Neuronal stem cell (in vitro differentiated cells): ENCODE data around the gene EVL.

Source experiments
- DNase-seq: peaks from one replicate; pipeline ENCODE4 v3.0.0-alpha.2; 2013; ENCODE audit warnings: low spot score
- H2AFZ ChIP-seq: one replicate; pipeline ENCODE4 v1.6.1; 2013; ENCODE audit warnings: mild to moderate bottlenecking, low read length, inconsistent platforms
- H2AK5ac ChIP-seq: 2 replicates; pipeline ENCODE4 v1.6.1; 2013; ENCODE audit warnings: low read depth, mild to moderate bottlenecking, inconsistent platforms, low read length, moderate library complexity, mixed read lengths
- H2BK120ac ChIP-seq: 2 replicates; pipeline ENCODE4 v1.6.1; 2013; ENCODE audit warnings: low read depth, mild to moderate bottlenecking, inconsistent platforms, low read length, moderate library complexity, mixed read lengths
- H2BK12ac ChIP-seq: one replicate; pipeline ENCODE4 v1.6.1; 2013; ENCODE audit warnings: low read length, inconsistent platforms
- H2BK15ac ChIP-seq: 2 replicates; pipeline ENCODE4 v1.6.1; 2013; ENCODE audit warnings: mild to moderate bottlenecking, low read length, inconsistent platforms, mixed read lengths
- H2BK5ac ChIP-seq: one replicate; pipeline ENCODE4 v1.6.1; 2013; ENCODE audit warnings: inconsistent platforms, mild to moderate bottlenecking, low read length, moderate library complexity
- H3K14ac ChIP-seq: one replicate; pipeline ENCODE4 v1.6.1; 2013; ENCODE audit warnings: low read length, inconsistent platforms
- H3K18ac ChIP-seq: 2 replicates; pipeline ENCODE4 v1.6.1; 2013; ENCODE audit warnings: low read length, inconsistent platforms
- H3K23ac ChIP-seq: 2 replicates; pipeline ENCODE4 v1.6.1; 2013; ENCODE audit warnings: low read depth, mild to moderate bottlenecking, mixed read lengths, low read length, inconsistent platforms; ENCODE audit not compliant: poor library complexity
- H3K27ac ChIP-seq: replicated peaks from 3 replicates; pipeline ENCODE4 v1.5.1; 2013; ENCODE audit warnings: low read length, inconsistent platforms
- H3K27me3 ChIP-seq, 3 experiments: 2 replicates each; pipeline ENCODE4 v1.6.1; 2013; ENCODE audit warnings: low read length in 3 of 3, mild to moderate bottlenecking in 2 of 3, inconsistent platforms in 1 of 3, low read depth in 1 of 3, mixed read lengths in 1 of 3, moderate library complexity in 1 of 3; ENCODE audit not compliant: control insufficient read depth in 3 of 3, insufficient read depth in 3 of 3
- H3K36me3 ChIP-seq, 2 donors: replicated peaks in 1 of 2; 2 replicates each; pipeline ENCODE4 v1.6.1; 2013; ENCODE audit warnings: low read length in 2 of 2; ENCODE audit not compliant: control insufficient read depth in 2 of 2, insufficient read depth in 2 of 2
- H3K4ac ChIP-seq: 2 replicates; pipeline ENCODE4 v1.6.1; 2013; ENCODE audit warnings: inconsistent platforms, mild to moderate bottlenecking, low read length, moderate library complexity
- H3K4me1 ChIP-seq, 2 donors: 1 replicate in 1 of 2; 2 replicates in 1 of 2; pipeline ENCODE4 v1.6.1; 2013; ENCODE audit warnings: low read length in 2 of 2, low read depth in 1 of 2; ENCODE audit not compliant: control insufficient read depth in 2 of 2, insufficient read depth in 1 of 2
- H3K4me2 ChIP-seq: one replicate; pipeline ENCODE4 v1.6.1; 2013; ENCODE audit warnings: mild to moderate bottlenecking, low read length, inconsistent platforms; ENCODE audit not compliant: insufficient read depth, poor library complexity, severe bottlenecking
- H3K4me3 ChIP-seq, 2 donors: 2 replicates each; pipeline ENCODE4 v1.5.1; 2013; ENCODE audit warnings: low read length in 2 of 2, mild to moderate bottlenecking in 2 of 2, inconsistent platforms in 1 of 2, moderate library complexity in 1 of 2
- H3K79me1 ChIP-seq: one replicate; pipeline ENCODE4 v1.6.1; 2013; ENCODE audit warnings: low read depth, mild to moderate bottlenecking, inconsistent platforms, low read length, moderate library complexity
- H3K9ac ChIP-seq: one replicate; pipeline ENCODE4 v1.6.1; 2013; ENCODE audit warnings: mild to moderate bottlenecking, low read depth, low read length, inconsistent platforms; ENCODE audit not compliant: poor library complexity
- H3K9me3 ChIP-seq, 2 donors: replicated peaks in 1 of 2; 2 replicates each; pipeline versions ENCODE3 to v1.6.1; 2013; ENCODE audit warnings: low read length in 2 of 2, mild to moderate bottlenecking in 2 of 2, inconsistent platforms in 1 of 2, low read depth in 1 of 2, mixed read lengths in 1 of 2, moderate library complexity in 1 of 2; ENCODE audit not compliant: control insufficient read depth in 2 of 2, insufficient read depth in 1 of 2
- H4K8ac ChIP-seq: one replicate; pipeline ENCODE4 v1.6.1; 2013; ENCODE audit warnings: low read depth, mild to moderate bottlenecking, inconsistent platforms, low read length, moderate library complexity
- H4K91ac ChIP-seq: one replicate; pipeline ENCODE4 v1.6.1; 2013; ENCODE audit warnings: low read length, low read depth, mild to moderate bottlenecking, inconsistent platforms; ENCODE audit not compliant: poor library complexity
- WGBS, 2 donors: extraction: QIAGEN DNeasy Blood & Tissue Kit; methylation state at CpG; one replicate each; pipeline ENCODE4 v1.1.7; 2013; ENCODE audit warnings: missing lambda C conversion rate in 2 of 2, mixed read lengths in 1 of 2; ENCODE audit not compliant: insufficient read length in 2 of 2, insufficient replicate concordance in 1 of 2; ENCODE audit errors: extremely low coverage in 2 of 2; 5-methylcytosine and 5-hydroxymethylcytosine counted together

The EVL gene

DNA sequence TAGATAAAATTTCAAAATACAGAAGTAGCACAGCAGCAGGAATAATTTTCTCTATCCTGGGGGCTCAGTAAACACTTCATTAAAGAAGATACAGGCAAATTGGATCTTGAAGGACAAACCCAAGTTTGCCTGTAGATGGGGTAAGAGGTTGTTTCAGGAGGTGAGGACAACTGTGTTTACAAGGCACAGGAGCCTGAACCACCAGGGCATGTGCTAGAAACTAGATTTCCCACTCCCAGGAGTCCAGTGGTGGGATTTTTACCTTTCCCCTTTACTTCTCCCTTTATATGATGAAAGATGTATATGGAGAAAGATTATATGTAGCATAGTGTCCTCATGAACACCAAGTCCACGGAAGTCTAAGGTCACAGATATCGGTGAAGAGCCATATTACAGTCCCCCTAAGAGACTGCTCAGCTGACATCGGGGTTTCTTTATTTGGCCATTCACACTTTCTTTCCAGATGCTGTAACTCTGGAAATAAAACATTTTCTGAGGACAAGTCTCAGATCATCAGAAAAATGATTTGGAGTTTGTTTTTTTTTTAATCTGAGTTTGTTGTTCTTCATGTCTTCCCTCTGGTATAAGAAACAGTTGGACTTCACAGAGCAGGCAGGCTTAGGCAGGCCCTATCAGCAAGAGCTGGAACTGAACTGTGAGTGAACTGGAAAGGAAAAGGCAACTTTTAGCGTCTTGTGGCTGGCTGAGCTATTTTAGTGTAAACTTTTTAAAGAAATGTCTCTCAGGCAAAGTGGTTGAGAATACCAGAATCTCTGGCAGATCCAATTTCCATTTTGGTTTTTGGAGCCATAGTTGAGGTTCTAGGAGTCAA is 8.0 kb upstream of the EVL start:
- Histone ChIP-seq H3K36me3 (no peaks in the 10 kb centered on the region), H2BK5ac (no peak overlapping the region), H3K27ac (no peak overlapping the region), H4K91ac (no peak overlapping the region), H3K79me1 (no peaks in the 10 kb centered on the region), H2AFZ (no peak overlapping the region), H3K9ac (no peak overlapping the region), H3K4me1 (peaks cover 0 to 3% of the 10 kb centered on the region in 2 donors), H3K27me3 (no peaks in the 10 kb centered on the region), H3K18ac (no peak overlapping the region), H2BK12ac (no peak overlapping the region), H4K8ac (no peak overlapping the region), H3K4me3 (no peak overlapping the region), H2BK120ac (no peak overlapping the region), H3K23ac (no peak overlapping the region), H3K14ac (no peak overlapping the region), H3K4ac (no peak overlapping the region), H2BK15ac (no peak overlapping the region), H3K4me2 (no peak overlapping the region), H2AK5ac (no peak overlapping the region), H3K9me3 (peaks cover 0 to 13% of the 10 kb centered on the region in 2 donors)
- no CpG with 5 or more reads among the region's 4 CpGs for WGBS, 2 donors
- DNase-seq = no peak

DNA sequence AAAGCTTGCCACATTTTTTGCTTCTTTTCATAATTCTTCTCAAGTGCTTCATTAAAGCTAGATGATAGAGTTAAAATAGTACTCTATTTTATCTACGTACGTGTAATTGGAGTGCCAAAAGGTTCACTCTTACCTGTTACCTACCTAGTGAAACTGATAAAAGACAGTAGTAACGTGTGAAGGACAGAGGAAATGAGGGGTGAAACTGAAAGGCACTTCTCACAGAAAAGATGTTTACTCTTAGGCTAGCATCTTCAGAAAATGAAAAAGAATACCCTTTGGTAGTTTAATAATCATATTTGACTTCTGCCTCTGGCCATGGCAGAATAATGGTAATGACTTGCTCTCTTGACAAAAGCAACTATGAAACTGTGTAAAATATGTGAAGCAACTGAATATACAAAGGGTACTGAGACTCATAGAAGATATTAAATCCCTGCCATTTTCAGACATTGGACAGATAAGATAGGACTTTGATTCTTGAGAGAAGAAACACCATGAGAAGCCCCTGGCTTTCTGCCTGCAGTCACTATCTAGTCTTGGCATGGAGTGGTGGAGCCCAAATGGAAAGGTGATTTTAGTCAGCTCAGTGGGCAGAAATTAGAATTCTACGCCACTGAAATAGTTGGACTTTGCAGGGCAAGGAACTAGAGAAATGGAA is 6.3 kb upstream of the EVL start:
- no peak overlapping the region for H2AK5ac ChIP-seq
- H3K27ac ChIP-seq = no peak overlapping the region
- no CpG with 5 or more reads among the region's 4 CpGs for WGBS, 2 donors
- no peaks in the 10 kb centered on the region for H3K36me3 ChIP-seq
- no peaks in the 10 kb centered on the region for H3K79me1 ChIP-seq
- no peak overlapping the region for H3K14ac ChIP-seq
- DNase-seq = no peak
- no peaks in the 10 kb centered on the region for H3K27me3 ChIP-seq
- H2BK5ac ChIP-seq = no peak overlapping the region
- H3K18ac ChIP-seq = no peak overlapping the region
- H4K91ac ChIP-seq = no peak overlapping the region
- H3K4me2 ChIP-seq = no peak overlapping the region
- H3K9ac ChIP-seq = no peak overlapping the region
- peaks cover 0 to 3% of the 10 kb centered on the region in 2 donors for H3K4me1 ChIP-seq
- no peak overlapping the region for H2BK15ac ChIP-seq
- no peak overlapping the region for H2AFZ ChIP-seq
- H3K4me3 ChIP-seq = no peak overlapping the region
- H4K8ac ChIP-seq = no peak overlapping the region
- no peak overlapping the region for H3K23ac ChIP-seq
- H3K4ac ChIP-seq = no peak overlapping the region
- H2BK120ac ChIP-seq = no peak overlapping the region
- no peak overlapping the region for H2BK12ac ChIP-seq
- H3K9me3 ChIP-seq = peaks cover 0 to 13% of the 10 kb centered on the region in 2 donors

DNA sequence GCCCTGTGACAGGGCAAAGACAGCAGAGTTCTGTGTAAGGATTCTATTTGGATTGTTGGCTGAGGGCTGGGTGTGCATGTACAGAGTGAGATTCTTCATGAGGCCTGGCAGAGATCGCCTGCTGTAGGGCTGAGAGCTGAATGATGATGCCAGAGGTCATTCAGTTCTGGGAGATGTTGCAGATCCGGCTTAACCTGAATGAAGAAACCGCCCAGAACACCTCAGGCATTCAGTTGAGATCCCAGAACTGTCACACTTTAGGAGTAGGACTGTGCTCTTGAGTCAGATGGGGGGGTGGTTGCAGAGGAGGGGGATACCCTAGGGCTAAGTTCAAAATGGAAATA is 5.8 kb upstream of the EVL start:
- no peak overlapping the region for H2BK5ac ChIP-seq
- H2AFZ ChIP-seq = no peak overlapping the region
- no peaks in the 10 kb centered on the region for H3K36me3 ChIP-seq
- H3K14ac ChIP-seq = no peak overlapping the region
- H3K4me3 ChIP-seq = no peak overlapping the region
- H3K4ac ChIP-seq = no peak overlapping the region
- no peaks in the 10 kb centered on the region for H3K27me3 ChIP-seq
- no peak overlapping the region for H4K8ac ChIP-seq
- peaks cover 0 to 3% of the 10 kb centered on the region in 2 donors for H3K4me1 ChIP-seq
- no peak overlapping the region for H2BK120ac ChIP-seq
- H2BK15ac ChIP-seq = no peak overlapping the region
- WGBS, 2 donors = no CpG with 5 or more reads among the region's 3 CpGs
- no peak overlapping the region for H4K91ac ChIP-seq
- DNase-seq = no peak
- no peak overlapping the region for H3K18ac ChIP-seq
- H3K27ac ChIP-seq = no peak overlapping the region
- H3K4me2 ChIP-seq = no peak overlapping the region
- H3K9me3 ChIP-seq = peaks cover 0 to 13% of the 10 kb centered on the region in 2 donors
- H3K9ac ChIP-seq = no peak overlapping the region
- H3K79me1 ChIP-seq = no peaks in the 10 kb centered on the region
- no peak overlapping the region for H3K23ac ChIP-seq
- H2AK5ac ChIP-seq = no peak overlapping the region
- H2BK12ac ChIP-seq = no peak overlapping the region

DNA sequence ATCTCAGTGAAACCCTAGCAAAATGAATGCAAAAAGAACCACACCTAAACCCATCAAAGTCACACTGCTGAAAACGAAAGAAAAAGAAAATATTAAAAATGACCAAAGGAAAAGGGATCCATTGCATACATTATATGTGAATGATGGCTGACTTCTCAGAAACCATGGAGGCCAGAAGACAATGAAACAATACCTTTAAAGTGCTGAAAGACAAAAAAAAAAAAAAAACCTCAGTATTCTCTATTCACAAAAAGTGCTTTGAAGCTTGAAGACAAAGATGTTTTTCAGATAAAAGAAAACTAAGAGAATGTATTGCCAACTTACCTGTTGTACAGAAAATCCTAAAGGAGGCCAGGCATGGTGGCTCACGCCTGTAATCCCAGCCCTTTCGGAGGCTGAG is 4.5 kb upstream of the EVL start:
- Histone ChIP-seq H3K36me3 (no peaks in the 10 kb centered on the region), H3K4ac (no peak overlapping the region), H4K8ac (no peak overlapping the region), H4K91ac (no peak overlapping the region), H2BK12ac (no peak overlapping the region), H3K18ac (no peak overlapping the region), H2AFZ (no peak overlapping the region), H3K14ac (no peak overlapping the region), H3K9me3 (peaks cover 0 to 13% of the 10 kb centered on the region in 2 donors), H2BK15ac (no peak overlapping the region), H3K4me1 (no peaks in the 10 kb centered on the region), H3K9ac (no peak overlapping the region), H2BK120ac (no peak overlapping the region), H3K4me2 (no peak overlapping the region), H2BK5ac (no peak overlapping the region), H3K27ac (no peak overlapping the region), H3K23ac (no peak overlapping the region), H3K27me3 (no peaks in the 10 kb centered on the region), H3K4me3 (no peak overlapping the region), H3K79me1 (no peaks in the 10 kb centered on the region), H2AK5ac (no peak overlapping the region)
- no peak for DNase-seq
- no CpG with 5 or more reads among the region's 3 CpGs for WGBS, 2 donors
